Spleen (tissue), 11 donors: Measurements from ENCODE around the gene TXN2. TPM values are rescaled to one million over a fixed set of nuclear protein-coding genes. Genes with fewer than 3 reads are reported as not detected.

Experiments used
- DNase-seq: peaks from one replicate; pipeline ENCODE4 v3.0.0-alpha.2; 2020
- H3K27ac ChIP-seq, 8 donors: fragments of 200-600 bp; sonication (generic) in 7 of 8; 1 replicate in 4 of 8; 2 replicates in 4 of 8; pipeline versions ENCODE4 v1.5.0 to v1.8.0; 2016 to 2021; ENCODE audit warnings: inconsistent platforms in 4 of 8, mild to moderate bottlenecking in 4 of 8, moderate library complexity in 1 of 8
- H3K27me3 ChIP-seq, 7 donors: fragments of 200-600 bp; sonication (generic) in 6 of 7; replicated peaks in 1 of 7; 1 replicate in 4 of 7; 2 replicates in 3 of 7; pipeline versions ENCODE4 v1.5.0 to v1.8.0; 2016 to 2021; ENCODE audit warnings: inconsistent platforms in 3 of 7, mild to moderate bottlenecking in 1 of 7
- H3K36me3 ChIP-seq, 6 donors: fragments of 200-600 bp; sonication (generic) in 5 of 6; 1 replicate in 4 of 6; 2 replicates in 2 of 6; pipeline versions ENCODE4 v1.5.0 to v1.8.0; 2016 to 2021; ENCODE audit warnings: inconsistent platforms in 2 of 6
- H3K4me1 ChIP-seq, 6 donors: fragments of 200-600 bp; sonication (generic) in 5 of 6; 1 replicate in 3 of 6; 2 replicates in 3 of 6; pipeline versions ENCODE4 v1.5.0 to v1.8.0; 2016 to 2021; ENCODE audit warnings: inconsistent platforms in 3 of 6
- H3K4me3 ChIP-seq, 8 donors: fragments of 200-600 bp; sonication (generic) in 7 of 8; 1 replicate in 4 of 8; 2 replicates in 4 of 8; pipeline versions ENCODE4 v1.5.0 to v1.8.0; 2016 to 2021; ENCODE audit warnings: inconsistent platforms in 4 of 8, mild to moderate bottlenecking in 4 of 8, moderate library complexity in 2 of 8
- H3K9me3 ChIP-seq, 8 donors: fragments of 200-600 bp; sonication (generic) in 7 of 8; 1 replicate in 4 of 8; 2 replicates in 4 of 8; pipeline versions ENCODE4 v1.5.0 to v1.8.0; 2016 to 2021; ENCODE audit warnings: inconsistent platforms in 4 of 8
- POLR2A ChIP-seq, 3 donors: fragments of 450-650 bp; IDR thresholded peaks; one replicate each; pipeline ENCODE4 v1.5.1; 2017; ENCODE audit warnings: antibody characterized with exemption in 3 of 3, mild to moderate bottlenecking in 1 of 3
- POLR2AphosphoS5 ChIP-seq, 3 donors: sonication (generic); formaldehyde crosslinking; IDR thresholded peaks; one replicate each; pipeline ENCODE4 v1.5.1; 2017; ENCODE audit warnings: antibody characterized with exemption in 3 of 3
- WGBS, 5 donors: extraction: QIAGEN DNeasy Blood & Tissue Kit in 3 of 5; methylation state at CpG; one replicate each; pipeline versions ENCODE4 v1.1.5 to v1.1.7; 2013 to 2018; 5-methylcytosine and 5-hydroxymethylcytosine counted together
- intact Hi-C: fragments of 100-400 bp; cut with DNase I; formaldehyde crosslinking; loops from one replicate; pipeline ENCODE4 v1.15.0; 2023; ENCODE audit warnings: low total_unique reads
- polyA plus RNA-seq, 3 donors: library from polyadenylated mRNA; stranded (reverse); fragments of 200-250 nt; gene quantifications; one replicate each; pipeline ENCODE4 v1.2.1, GENCODE V29; 2013
- total RNA-seq, 7 donors: library from RNA; depleted of rRNA in 3 of 7; stranded (reverse); fragments of >200 nt in 3 of 7; fragmentation: NEBNext Ultra II Directional in 4 of 7; extraction: Animal tissue kit (Norgen Biotek cat#: 25700) in 4 of 7; gene quantifications; one replicate each; pipeline versions ENCODE4 v1.1.0 to v1.2.1, GENCODE V29; 2016 to 2021
- TF ChIP-seq, protein P1 (sequence below), 11 experiments: fragments of 200-600 bp in 7 of 11; fragments of 450-650 bp in 4 of 11; sonication (generic) in 4 of 11; IDR thresholded peaks in 8 of 11; conservative IDR thresholded peaks in 3 of 11; 1 replicate in 7 of 11; 2 replicates in 4 of 11; pipeline versions ENCODE4 v1.4.0 to v1.8.0; 2016 to 2021; ENCODE audit warnings: antibody characterized with exemption in 11 of 11, inconsistent platforms in 4 of 11, mild to moderate bottlenecking in 1 of 11
- donor health status: healthy with polysubstance abuse.
- donor health status: DM: no; HTN: no; CAD: no; lungs with moderate emphysema.
- donor health status: DM: no; HTN: no; CAD: no.
- donor health status: Bipolar disorder and iron deficiency.
- donor health status: healthy.
- donor health status: DM: no; HTN: no; CAD: no.
- donor health status: DM: yes; HTN: yes; CAD: no.

Gene TXN2
- total and polyA plus RNA-seq, 10 donors = 52.6 to 105 (median 68.7) TPM

DNA sequence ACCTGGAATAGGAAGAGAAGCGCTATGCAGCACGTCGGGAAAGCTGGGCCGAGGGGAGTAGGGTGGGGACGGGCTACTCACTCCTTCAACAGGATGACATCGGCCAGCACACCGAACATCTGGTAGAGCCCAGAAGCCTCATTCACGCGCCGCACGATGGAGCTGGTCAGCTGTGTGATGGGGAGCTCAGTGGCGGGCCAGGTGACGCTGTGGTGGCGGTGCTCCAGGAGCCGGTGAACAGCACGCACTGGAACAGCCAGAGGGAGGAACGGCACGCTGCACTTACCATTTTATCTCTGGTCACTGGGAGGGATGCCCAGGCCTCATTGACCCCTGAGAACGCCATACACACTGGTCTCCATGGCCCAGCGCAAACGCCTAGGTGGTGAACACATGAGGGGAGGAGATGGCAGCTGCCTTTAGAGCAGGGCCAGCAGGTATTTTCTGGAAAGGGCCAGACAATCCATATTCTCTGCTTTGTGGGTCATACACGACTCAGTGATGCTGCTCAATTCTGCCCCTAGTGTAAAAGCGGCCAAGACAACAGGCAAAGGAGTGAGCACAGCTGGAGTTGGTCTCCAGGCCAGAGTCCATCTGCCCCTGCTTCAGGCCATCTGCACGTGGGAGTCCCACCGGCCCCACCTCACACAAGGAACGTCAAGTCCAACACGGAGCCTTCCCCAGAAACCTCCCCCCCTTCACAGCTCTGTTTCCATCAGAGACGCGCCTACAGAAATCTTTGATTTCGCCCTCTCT is 16.6 kb upstream of the TXN2 start:
- peaks cover 0 to 60% (median 0%) of the 10 kb centered on the region in 6 donors for H3K36me3 ChIP-seq
- 87 to 96% (median 94%) methylated on average over 19 to 30 of the region's 30 CpGs for WGBS, 5 donors
- peaks cover 0 to 17% (median 14%) of the 10 kb centered on the region in 6 donors for H3K4me1 ChIP-seq
- H3K27ac ChIP-seq = no peak overlapping the region
- DNase-seq = no peak
- intact Hi-C loops = no loop called here
- TF ChIP-seq POLR2AphosphoS5 (IDR thresholded peaks at IDR 0.05) = no peak
- no peaks in the 10 kb centered on the region for H3K9me3 ChIP-seq
- H3K4me3 ChIP-seq = no peak overlapping the region
- no peaks in the 10 kb centered on the region for H3K27me3 ChIP-seq

DNA sequence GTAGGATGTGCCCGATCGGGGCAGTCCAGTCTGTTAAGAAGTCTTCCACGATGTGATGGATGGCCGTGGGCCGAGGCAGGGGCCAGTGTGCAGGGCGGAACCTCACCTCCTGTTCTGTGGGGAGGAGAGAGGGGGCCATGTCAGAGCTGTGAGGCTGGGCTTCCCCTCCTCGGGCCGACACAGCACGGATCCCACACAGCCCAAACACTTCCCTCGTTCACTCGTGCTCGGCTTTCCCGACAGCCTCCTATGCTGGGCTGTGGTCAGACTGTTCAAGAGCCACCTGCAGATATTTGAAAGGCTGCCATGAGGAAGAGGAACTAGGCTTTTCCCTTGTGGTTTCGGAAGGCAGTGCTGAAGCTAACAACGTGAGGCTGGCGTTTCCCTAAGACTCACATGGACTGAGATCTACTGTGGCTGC is 12.3 kb upstream of the TXN2 start:
- WGBS, 5 donors = 26 to 45% (median 28%) methylated on average over 11 to 16 of the region's 16 CpGs
- TF ChIP-seq POLR2A (IDR thresholded peaks at IDR 0.05) = no peak
- TF ChIP-seq, protein P1, sequence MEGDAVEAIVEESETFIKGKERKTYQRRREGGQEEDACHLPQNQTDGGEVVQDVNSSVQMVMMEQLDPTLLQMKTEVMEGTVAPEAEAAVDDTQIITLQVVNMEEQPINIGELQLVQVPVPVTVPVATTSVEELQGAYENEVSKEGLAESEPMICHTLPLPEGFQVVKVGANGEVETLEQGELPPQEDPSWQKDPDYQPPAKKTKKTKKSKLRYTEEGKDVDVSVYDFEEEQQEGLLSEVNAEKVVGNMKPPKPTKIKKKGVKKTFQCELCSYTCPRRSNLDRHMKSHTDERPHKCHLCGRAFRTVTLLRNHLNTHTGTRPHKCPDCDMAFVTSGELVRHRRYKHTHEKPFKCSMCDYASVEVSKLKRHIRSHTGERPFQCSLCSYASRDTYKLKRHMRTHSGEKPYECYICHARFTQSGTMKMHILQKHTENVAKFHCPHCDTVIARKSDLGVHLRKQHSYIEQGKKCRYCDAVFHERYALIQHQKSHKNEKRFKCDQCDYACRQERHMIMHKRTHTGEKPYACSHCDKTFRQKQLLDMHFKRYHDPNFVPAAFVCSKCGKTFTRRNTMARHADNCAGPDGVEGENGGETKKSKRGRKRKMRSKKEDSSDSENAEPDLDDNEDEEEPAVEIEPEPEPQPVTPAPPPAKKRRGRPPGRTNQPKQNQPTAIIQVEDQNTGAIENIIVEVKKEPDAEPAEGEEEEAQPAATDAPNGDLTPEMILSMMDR (IDR thresholded peaks at IDR 0.05 in 8 of 11, conservative IDR thresholded peaks at IDR 0.05 in 3 of 11) = peak in 2 of 11 experiments; percentile 34 to 48
- TF ChIP-seq POLR2AphosphoS5 (IDR thresholded peaks at IDR 0.05) = peak; percentile 49 to 78 (median 72)
- Histone ChIP-seq H3K4me3 (peak overlapping the region in 1 of 8 donors; percentile 35), H3K36me3 (peaks cover 0 to 82% (median 6%) of the 10 kb centered on the region in 6 donors), H3K27me3 (no peaks in the 10 kb centered on the region), H3K9me3 (no peaks in the 10 kb centered on the region), H3K4me1 (peaks cover 3 to 35% (median 25%) of the 10 kb centered on the region in 6 donors), H3K27ac (peak overlapping the region in 4 of 8 donors; percentile 18 to 61 (median 48))
- DNase-seq = peak; percentile 84
- intact Hi-C loops = no loop called here

DNA sequence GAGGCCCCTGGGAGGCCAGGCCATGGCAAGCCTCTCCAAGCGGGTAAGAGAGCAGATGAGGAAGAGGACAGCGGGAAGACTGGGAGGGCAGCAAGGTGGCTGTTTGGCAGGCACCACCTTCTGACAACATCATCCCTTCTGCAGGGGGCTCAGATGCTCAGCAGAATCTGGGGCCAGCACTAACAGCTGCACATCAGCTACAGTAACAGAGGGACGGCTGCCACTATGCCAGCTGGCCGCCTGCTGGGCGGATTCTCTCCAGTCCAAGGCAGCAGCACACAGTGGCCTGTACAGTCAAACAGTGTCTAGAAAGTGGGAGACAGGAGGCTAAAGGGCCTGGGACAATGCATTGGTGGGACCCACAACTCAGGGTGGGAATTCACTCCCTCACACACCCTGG is 10.7 kb upstream of the TXN2 start:
- H3K4me1 ChIP-seq = peaks cover 3 to 35% (median 25%) of the 10 kb centered on the region in 6 donors
- no peak for DNase-seq
- H3K9me3 ChIP-seq = peaks cover 0 to 4% (median 0%) of the 10 kb centered on the region in 8 donors
- WGBS, 5 donors = 74 to 87% (median 82%) methylated on average over 2 to 5 of the region's 5 CpGs
- H3K4me3 ChIP-seq = no peak overlapping the region
- H3K36me3 ChIP-seq = peaks cover 0 to 77% (median 6%) of the 10 kb centered on the region in 6 donors
- H3K27ac ChIP-seq = no peak overlapping the region
- TF ChIP-seq, protein P1 (IDR thresholded peaks at IDR 0.05 in 8 of 11, conservative IDR thresholded peaks at IDR 0.05 in 3 of 11) = no peak
- TF ChIP-seq POLR2A (IDR thresholded peaks at IDR 0.05) = no peak
- no peak for TF ChIP-seq POLR2AphosphoS5 (IDR thresholded peaks at IDR 0.05)
- intact Hi-C loops = no loop called here
- no peaks in the 10 kb centered on the region for H3K27me3 ChIP-seq

DNA sequence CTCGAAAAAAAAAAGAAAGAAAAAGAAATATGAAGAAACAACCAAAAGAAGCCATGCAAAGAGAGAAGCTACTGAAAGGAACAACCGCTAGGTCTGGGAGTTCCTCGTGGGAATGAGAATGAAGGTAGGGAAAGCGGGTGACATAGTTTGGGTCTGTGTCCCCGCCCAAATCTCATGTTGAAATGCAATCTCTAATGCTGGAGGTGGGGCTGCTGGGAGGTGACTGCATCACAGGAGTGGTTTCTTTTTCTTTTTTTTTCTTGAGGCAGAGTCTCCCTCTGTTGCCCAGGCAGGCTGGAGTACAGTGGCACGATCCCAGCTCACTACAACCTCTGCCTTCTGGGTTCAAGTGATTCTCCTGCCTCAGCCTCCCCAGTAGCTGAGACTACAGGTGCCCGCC is 9.7 kb upstream of the TXN2 start:
- Histone ChIP-seq H3K36me3 (peaks cover 0 to 72% (median 6%) of the 10 kb centered on the region in 6 donors), H3K27ac (no peak overlapping the region), H3K27me3 (no peaks in the 10 kb centered on the region), H3K4me1 (peaks cover 3 to 35% (median 25%) of the 10 kb centered on the region in 6 donors), H3K4me3 (no peak overlapping the region), H3K9me3 (peaks cover 0 to 9% (median 0%) of the 10 kb centered on the region in 8 donors)
- no peak for DNase-seq
- intact Hi-C loops = no loop called here
- WGBS, 5 donors = 90 to 95% (median 92%) methylated on average over 7 of the region's 7 CpGs
- TF ChIP-seq POLR2AphosphoS5 (IDR thresholded peaks at IDR 0.05) = no peak
- TF ChIP-seq POLR2A (IDR thresholded peaks at IDR 0.05) = no peak
- TF ChIP-seq, protein P1 (IDR thresholded peaks at IDR 0.05 in 8 of 11, conservative IDR thresholded peaks at IDR 0.05 in 3 of 11) = no peak
